GM19023 (cell line): ENCODE data around the gene ZNF740.

Source experiments
- ATAC-seq: cut with Tn5 transposase; IDR thresholded peaks from one replicate; pipeline ENCODE4 v1.9.1; 2021; ENCODE audit warnings: mild to moderate bottlenecking, moderate library complexity; ENCODE audit not compliant: unreplicated experiment

The ZNF740 gene

DNA sequence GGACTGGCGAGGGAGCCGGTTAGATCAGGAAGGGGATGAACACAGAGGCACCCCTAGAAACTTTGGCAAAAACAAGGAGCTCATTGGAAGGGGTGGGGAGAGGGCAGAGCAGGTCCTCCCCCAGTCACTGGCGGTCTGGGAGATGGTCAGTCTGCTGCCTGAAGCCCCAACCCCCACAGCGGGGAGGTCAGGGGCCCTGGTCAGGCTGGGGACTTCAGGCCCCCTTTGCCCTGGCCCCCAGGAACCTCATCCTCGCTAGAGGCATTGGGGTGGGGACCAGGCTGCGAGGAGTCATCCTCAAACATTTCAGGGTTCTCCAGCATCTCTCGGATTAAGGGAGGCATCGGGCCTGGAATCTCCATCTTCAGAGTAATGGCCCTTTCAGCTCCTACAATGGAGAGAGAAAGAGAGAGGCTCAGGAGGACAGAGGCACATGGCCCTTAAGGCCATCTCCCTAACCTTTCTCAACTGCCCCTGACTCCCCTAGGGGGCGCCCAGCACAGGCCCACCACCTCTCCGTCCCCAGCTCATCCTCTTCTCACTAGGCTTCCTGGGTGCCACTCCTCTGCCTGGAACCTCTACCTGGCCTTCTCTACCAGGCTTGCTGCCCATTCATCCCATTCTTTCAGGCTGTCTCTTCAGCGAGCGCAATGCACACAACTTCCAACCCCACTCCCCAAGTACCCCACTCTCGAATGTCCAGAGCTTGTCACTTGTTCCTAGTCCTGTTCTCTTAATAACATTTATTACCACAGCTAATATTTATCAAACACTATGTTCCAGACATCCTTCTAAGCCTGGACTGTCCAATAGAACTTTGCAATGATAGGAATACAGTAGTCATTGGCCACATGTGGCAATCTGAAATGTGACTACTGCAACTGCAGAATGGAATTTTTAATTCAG lies 31.2 kb downstream of the ZNF740 start:
- ATAC-seq: no peak

- ATAC-seq: no peak
These were observed 32.4 kb downstream of the ZNF740 start for GRCh38 chr12:53212931-53213330.

DNA sequence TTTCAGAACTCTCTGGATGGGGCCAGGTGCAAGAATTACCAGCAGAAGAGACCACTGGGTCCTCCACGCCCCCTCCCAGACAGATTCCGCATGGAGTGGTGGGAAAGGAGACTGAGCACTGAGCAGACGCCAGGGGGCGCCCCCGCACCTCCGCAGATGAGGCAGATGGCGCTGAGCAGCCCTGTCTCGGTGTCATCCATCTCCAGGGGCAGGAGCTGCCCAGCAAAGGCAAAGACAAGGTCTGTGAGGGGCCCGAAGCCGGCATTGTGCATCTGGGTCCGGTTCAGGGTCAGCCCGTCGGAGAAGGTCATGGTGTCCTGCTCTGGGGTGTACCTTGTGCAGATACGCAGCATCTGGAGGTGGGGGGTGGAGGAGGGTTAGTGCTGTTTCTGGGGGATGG lies 32.8 kb downstream of the ZNF740 start:
- no peak for ATAC-seq

GRCh38 chr12:53214221-53214620 lies 33.7 kb downstream of the ZNF740 start:
- ATAC-seq: no peak

GRCh38 chr12:53214687-53215455 lies 34.3 kb downstream of the ZNF740 start:
- ATAC-seq: no peak

DNA sequence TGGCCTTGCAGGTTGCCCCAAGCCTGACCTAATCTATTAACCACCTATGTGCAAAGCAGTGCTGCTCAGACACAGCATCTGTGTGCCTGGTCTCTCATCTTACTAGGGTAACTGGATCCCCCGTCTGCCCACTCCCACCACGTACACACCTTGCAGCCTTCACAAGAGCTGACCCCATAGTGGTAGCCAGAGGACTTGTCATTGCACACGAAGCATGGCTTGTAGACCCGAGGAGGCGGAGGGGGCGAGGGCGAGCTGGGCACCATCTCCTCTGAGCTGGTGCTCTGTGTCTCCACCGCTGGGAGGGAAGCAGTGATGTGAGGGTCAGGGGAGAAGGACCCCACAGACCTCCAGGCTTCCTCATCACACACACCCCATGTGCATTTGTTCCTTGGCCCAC lies 35.0 kb downstream of the ZNF740 start:
- ATAC-seq: no peak

DNA sequence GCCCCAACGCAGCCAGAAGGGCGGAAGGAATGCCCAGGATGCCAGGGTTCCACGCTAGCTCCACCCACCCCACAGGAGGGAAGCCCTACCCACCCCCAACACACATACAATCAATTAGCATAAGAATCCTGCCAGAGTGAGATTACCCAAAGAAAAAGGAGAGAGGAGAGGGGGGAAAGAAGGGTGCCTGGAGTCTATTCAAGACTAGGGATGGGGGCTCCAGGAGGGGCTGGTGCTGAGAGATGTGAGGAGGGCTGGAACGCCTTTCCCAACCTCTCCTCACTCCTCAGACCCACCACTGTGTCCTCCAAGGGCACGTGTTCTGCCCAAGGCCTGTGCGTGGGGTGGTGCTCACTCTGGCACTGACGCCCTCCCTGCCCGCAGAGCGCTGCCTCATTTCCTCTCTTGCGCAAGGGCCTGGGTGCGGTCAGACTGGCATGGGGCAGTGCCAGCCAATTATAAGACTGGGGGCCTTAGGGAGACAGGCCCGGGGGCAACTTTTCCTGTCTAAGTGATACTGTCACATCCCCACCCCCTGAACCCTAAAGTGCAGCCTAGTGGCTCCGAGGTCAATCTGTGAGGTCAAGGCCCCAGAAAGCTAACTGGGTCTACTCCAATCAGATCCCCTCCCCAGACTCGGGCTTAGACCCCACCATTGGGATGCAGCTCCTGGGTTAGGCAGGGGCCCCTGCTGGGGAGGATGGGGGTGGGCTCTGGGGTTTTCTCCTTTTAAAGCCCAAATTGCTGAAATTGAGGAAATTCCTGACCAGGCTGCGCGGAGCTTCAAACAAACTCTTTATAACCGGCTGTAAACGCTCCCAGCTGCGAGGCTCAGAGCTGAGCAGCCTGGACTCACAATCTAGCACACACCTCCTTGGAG lies 36.8 kb downstream of the ZNF740 start:
- no peak for ATAC-seq

DNA sequence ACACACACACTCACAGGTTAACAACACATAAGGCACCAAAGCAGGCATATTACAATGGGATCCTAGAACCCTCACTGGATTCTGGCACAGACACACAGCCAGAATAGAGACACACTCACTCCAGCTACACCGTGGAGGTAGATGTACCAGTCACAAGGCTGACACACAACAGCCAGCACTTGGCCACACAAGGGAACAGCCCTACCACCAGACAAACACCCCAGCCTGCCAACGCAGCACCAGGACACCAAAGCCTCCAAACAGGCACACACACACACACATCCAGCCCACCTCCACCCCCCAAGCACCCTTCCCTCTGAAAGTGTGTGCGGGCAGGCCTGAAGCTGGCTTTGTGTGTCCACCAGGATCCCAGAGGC lies 37.4 kb downstream of the ZNF740 start:
- ATAC-seq: no peak

DNA sequence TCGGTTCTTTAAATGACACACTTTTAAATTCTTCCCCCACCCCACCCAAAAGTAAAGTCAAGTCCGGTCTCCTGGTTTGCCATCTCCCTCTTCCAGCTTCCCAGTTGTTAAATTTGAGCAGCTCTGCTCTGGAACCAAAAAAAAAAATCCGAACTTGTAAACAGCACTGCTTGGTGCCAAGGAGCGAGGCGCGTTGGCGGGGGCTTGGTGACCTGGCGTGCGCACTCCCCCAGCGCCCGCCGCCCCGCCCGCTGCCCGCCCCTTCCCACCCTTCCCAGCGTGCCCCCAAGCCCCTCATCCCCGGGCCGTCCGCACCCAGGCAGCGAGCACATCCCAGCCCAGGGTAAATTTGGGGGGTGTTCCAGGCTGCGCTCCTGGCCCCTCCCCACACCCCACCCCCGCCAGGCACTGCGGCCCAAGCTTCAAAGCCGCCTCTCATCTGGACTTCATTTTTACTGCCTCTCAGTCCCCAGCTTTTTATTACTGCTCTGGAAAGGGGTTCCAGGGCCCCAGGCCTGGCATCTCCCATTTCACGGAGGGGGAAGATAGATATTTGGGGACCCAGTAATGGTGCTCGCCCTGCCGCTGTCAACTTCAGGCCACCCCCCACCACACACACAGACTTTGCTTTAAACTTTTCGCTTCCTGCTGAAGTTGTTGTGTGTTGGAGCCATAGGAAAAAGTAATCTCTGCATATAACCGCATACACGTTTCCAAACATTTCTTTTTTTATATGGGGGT lies 38.2 kb downstream of the ZNF740 start:
- ATAC-seq: no peak

DNA sequence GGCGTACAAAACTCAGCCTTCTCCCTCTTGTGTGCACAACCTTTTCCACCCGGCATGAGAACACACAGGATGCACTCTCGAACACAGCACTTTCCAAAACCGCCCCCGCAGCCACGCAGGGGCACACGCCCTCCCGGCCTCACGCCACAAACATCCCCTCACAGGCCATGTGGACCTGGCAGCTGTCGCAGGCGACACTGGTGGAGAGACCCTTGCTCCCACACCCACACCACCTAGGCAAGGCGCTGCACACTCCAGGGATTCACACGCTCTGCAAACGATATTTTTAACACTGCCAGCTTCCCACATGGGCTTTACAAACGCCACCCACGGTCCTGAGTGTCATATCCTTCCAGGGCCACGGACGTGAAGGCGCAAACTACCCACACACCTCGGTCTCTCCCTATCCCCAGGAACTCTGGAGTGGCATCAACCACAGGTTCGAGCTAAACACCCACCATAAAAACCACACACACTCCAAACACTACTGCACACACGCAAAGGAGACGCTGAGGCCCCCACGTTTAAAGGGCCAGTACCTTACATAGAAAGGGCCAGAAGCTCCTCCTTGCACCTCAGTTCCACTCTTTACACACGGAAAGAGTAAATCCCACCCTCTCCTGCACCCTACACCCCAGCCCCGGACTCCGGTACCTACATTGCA lies 38.9 kb downstream of the ZNF740 start:
- ATAC-seq: peak; percentile 12

- ATAC-seq: peak; percentile 45
These were observed 39.6 kb downstream of the ZNF740 start for GRCh38 chr12:53219956-53220693.

GRCh38 chr12:53220694-53221202 lies 40.2 kb downstream of the ZNF740 start:
- peak; percentile 60 for ATAC-seq

- no peak for ATAC-seq
These were observed 40.9 kb downstream of the ZNF740 start for GRCh38 chr12:53221203-53222080.

GRCh38 chr12:53222170-53222721 lies 41.7 kb downstream of the ZNF740 start:
- no peak for ATAC-seq

GRCh38 chr12:53222806-53223261 lies 42.3 kb downstream of the ZNF740 start:
- ATAC-seq: no peak

DNA sequence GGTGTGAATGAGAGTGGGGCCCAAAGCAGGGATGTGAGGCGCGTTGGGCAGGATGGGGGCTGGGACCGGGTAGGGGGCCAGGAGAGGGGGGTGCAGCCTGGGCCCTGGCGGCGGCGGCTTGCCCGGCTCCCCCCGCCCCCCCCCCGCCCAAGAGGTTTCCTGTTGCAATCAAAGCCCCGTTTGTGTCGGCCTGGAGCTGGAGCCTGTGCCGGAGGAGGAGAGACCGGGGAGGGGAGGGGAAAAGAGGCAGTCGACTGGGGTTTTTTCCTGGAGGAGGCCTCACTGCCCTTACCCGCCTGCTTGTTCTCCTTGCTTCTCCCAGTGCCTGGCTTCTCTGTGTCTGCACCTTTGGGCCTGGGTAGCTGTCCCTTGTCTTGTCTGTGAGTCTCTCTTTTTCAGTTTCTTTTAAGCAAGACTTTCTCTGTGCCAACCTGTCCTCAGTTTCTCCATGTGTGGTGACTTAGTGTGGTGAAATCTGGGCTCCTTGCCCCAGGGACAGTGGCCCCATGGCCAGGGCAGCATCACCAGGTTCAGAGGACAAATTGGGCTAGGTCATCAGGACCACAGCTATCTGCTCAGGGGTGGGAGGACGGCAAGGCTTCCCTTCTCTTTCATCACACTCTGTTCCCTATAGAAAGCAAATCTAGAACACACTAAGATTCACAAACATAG lies 43.0 kb downstream of the ZNF740 start:
- no peak for ATAC-seq
